HepG2 (cell line): Measurements from ENCODE around the gene LTBR. TPM values are rescaled to one million over a fixed set of nuclear protein-coding genes. Genes with fewer than 3 reads are reported as not detected.

Experiments used
- ATAC-seq: fragments of 200-7000 bp; cut with Tn5 transposase; 3 replicates; pipeline ENCODE4 v1.9.1; 2020; ENCODE audit warnings: mild to moderate bottlenecking, moderate library complexity
- BruUV-seq: library from RNA; stranded (reverse); fragments of 400-500 nt; replicated peaks from 2 replicates; lab custom pipeline; 2021; lab: Mats Ljungman, UMichigan
- CTCF ChIA-PET: fragments of 300-600 bp; formaldehyde crosslinking; extraction: SDS; loops from one replicate; lab custom pipeline; 2021; ENCODE audit warnings: low total read pairs, inconsistent platforms, low intra/inter-chr PET ratio; lab: Yijun Ruan, JAX
- POLR2A ChIA-PET: fragments of 350-600 bp; sonication (Branson Sonifier 250); formaldehyde crosslinking; loops from one replicate; lab custom pipeline; 2020; ENCODE audit warnings: antibody characterized with exemption, inconsistent platforms; lab: Yijun Ruan, JAX
- DNase-seq: peaks from one replicate; pipeline ENCODE4 v3.0.0-alpha.2; 2015; ENCODE audit warnings: low spot score
- FAIRE-seq: peaks from 3 replicates; lab custom pipeline; 2011; peaks lifted over from hg19 to GRCh38; lab: Jason Lieb, UNC
- H2AFZ ChIP-seq: one replicate; pipeline ENCODE4 v1.6.1; 2011; ENCODE audit warnings: low read length, inconsistent platforms
- H3K27ac ChIP-seq: fragments of 300-600 bp; 3 replicates; pipeline ENCODE4 v1.8.0; 2011; ENCODE audit warnings: mixed run types, mild to moderate bottlenecking, mixed read lengths, low read length, inconsistent platforms; ENCODE audit not compliant: insufficient read depth; ENCODE audit errors: extremely low read length
- H3K27me3 ChIP-seq, 2 experiments: fragments of 200-600 bp in 1 of 2; 2 replicates in 1 of 2; 3 replicates in 1 of 2; pipeline versions ENCODE4 v1.6.0 to v1.8.0; 2011; ENCODE audit warnings: low read length in 2 of 2, mild to moderate bottlenecking in 2 of 2, moderate library complexity in 2 of 2, inconsistent platforms in 1 of 2; ENCODE audit not compliant: insufficient read depth in 2 of 2, control insufficient read depth in 1 of 2
- H3K36me3 ChIP-seq, 2 experiments: fragments of 200-600 bp in 1 of 2; replicated peaks in 1 of 2; 2 replicates in 1 of 2; 3 replicates in 1 of 2; pipeline versions ENCODE4 v1.5.1 to v1.8.0; 2011; ENCODE audit warnings: low read length in 2 of 2, inconsistent platforms in 1 of 2; ENCODE audit not compliant: insufficient read depth in 2 of 2, control insufficient read depth in 1 of 2
- H3K4me1 ChIP-seq: 2 replicates; pipeline ENCODE4 v1.5.1; 2012; ENCODE audit warnings: low read length, inconsistent platforms; ENCODE audit not compliant: insufficient read depth
- H3K4me2 ChIP-seq: 2 replicates; pipeline ENCODE4 v1.6.0; 2011; ENCODE audit warnings: low read depth, low read length, inconsistent platforms
- H3K4me3 ChIP-seq, 3 experiments: fragments of 200-600 bp in 1 of 3; sonication (generic), shearing (Covaris generic) in 1 of 3; replicated peaks in 1 of 3; 2 replicates each; pipeline ENCODE4 v1.5.1; 2011 to 2016; ENCODE audit warnings: low read length in 3 of 3, inconsistent platforms in 2 of 3, low read depth in 2 of 3, mild to moderate bottlenecking in 2 of 3, control low read depth in 1 of 3, mixed read lengths in 1 of 3; ENCODE audit not compliant: insufficient read depth in 1 of 3
- H3K79me2 ChIP-seq: one replicate; pipeline ENCODE4 v1.6.1; 2011; ENCODE audit warnings: low read length, inconsistent platforms; ENCODE audit not compliant: insufficient read depth
- H3K9ac ChIP-seq: 2 replicates; pipeline ENCODE4 v1.6.0; 2011; ENCODE audit warnings: mild to moderate bottlenecking, low read depth, low read length, inconsistent platforms; ENCODE audit not compliant: insufficient read depth
- H3K9me3 ChIP-seq: 2 replicates; pipeline ENCODE4 v1.5.1; 2012; ENCODE audit warnings: mild to moderate bottlenecking, low read length
- H4K20me1 ChIP-seq: 2 replicates; pipeline ENCODE4 v1.6.0; 2011; ENCODE audit warnings: inconsistent platforms, mild to moderate bottlenecking, low read length, moderate library complexity; ENCODE audit not compliant: insufficient read depth
- EED ChIP-seq: sonication (generic); formaldehyde crosslinking; IDR thresholded peaks from 2 replicates; pipeline ENCODE4 v1.5.0; 2020; ENCODE audit warnings: mild to moderate bottlenecking, missing genetic modification reagents
- HOXA9 ChIP-seq: sonication (generic); formaldehyde crosslinking; IDR thresholded peaks from 2 replicates; pipeline ENCODE4 v1.8.1; 2022; ENCODE audit warnings: missing genetic modification reagents, mild to moderate bottlenecking, moderate library complexity, borderline replicate concordance
- PHF21A ChIP-seq: sonication (generic); formaldehyde crosslinking; IDR thresholded peaks from 2 replicates; pipeline ENCODE4 v1.5.0; 2020; ENCODE audit warnings: mild to moderate bottlenecking, missing genetic modification reagents
- RBFOX2 ChIP-seq: fragments of 200-400 bp; formaldehyde crosslinking; IDR thresholded peaks from 2 replicates; pipeline ENCODE4 v1.6.1; 2017; ENCODE audit warnings: low read depth, mild to moderate bottlenecking, low read length
- SMC3 ChIP-seq: IDR thresholded peaks from 2 replicates; pipeline ENCODE4 v1.6.1; 2011; ENCODE audit warnings: low read length, improper control_type of control experiment
- ZFY ChIP-seq: sonication (generic); formaldehyde crosslinking; IDR thresholded peaks from 2 replicates; pipeline ENCODE4 v1.4.0; 2020; ENCODE audit warnings: missing genetic modification reagents
- ZKSCAN5 ChIP-seq: sonication (generic); formaldehyde crosslinking; IDR thresholded peaks from 2 replicates; pipeline ENCODE4 v1.5.1; 2020; ENCODE audit warnings: mild to moderate bottlenecking, missing genetic modification reagents
- ZNF207 ChIP-seq: fragments of 450-650 bp; IDR thresholded peaks from 2 replicates; pipeline ENCODE4 v1.6.1; 2016; ENCODE audit warnings: antibody characterized with exemption, borderline replicate concordance
- ZNF3 ChIP-seq: IDR thresholded peaks from 2 replicates; pipeline ENCODE4 v1.7.0; 2017; ENCODE audit warnings: inconsistent platforms
- ZNF570 ChIP-seq: sonication (generic); formaldehyde crosslinking; IDR thresholded peaks from 2 replicates; pipeline ENCODE4 v1.4.0; 2020; ENCODE audit warnings: mild to moderate bottlenecking, missing genetic modification reagents, borderline replicate concordance
- ZNF839 ChIP-seq: sonication (generic); formaldehyde crosslinking; IDR thresholded peaks from 2 replicates; pipeline ENCODE4 v1.4.0; 2020; ENCODE audit warnings: missing genetic modification reagents, mild to moderate bottlenecking, borderline replicate concordance
- WGBS: methylation state at CpG from one replicate; pipeline ENCODE4 v1.1.6; 2017; ENCODE audit warnings: low lambda C conversion rate; 5-methylcytosine and 5-hydroxymethylcytosine counted together
- in situ Hi-C: cut with HindIII; loops from 2 replicates; pipeline ENCODE4 v1.10.0; 2017; ENCODE audit warnings: low pct_unique_long_range_greater_than_20kb; ENCODE audit not compliant: extremely low pct_ligation_motif_present
- intact Hi-C: fragments of 100-400 bp; cut with micrococcal nuclease; formaldehyde crosslinking; loops from one replicate; pipeline ENCODE4 v1.10.0; 2022; ENCODE audit not compliant: unreplicated experiment
- polyA plus RNA-seq, 8 experiments: library from polyadenylated mRNA; depleted of rRNA in 3 of 8; stranded (reverse) in 7 of 8; unstranded in 1 of 8; fragments of >200 nt; fragmentation: Illumina TruSeq in 4 of 8; extraction: Trizol in 4 of 8; gene quantifications; 2 replicates each; pipeline versions ENCODE4 v1.2.1 to v1.2.3, GENCODE V29; 2011 to 2016; ENCODE audit warnings: low read depth in 4 of 8, missing spikeins in 1 of 8, mixed read lengths in 1 of 8; ENCODE audit not compliant: insufficient read depth in 1 of 8
- total RNA-seq, 5 experiments: library from RNA; depleted of rRNA; stranded (reverse); fragments of >200 nt; fragmentation: Illumina TruSeq; extraction: Trizol; gene quantifications; 2 replicates each; pipeline ENCODE4 v1.2.3, GENCODE V29; 2016; ENCODE audit warnings: low read depth in 1 of 5
- TF ChIP-seq, protein P1 (sequence below): sonication (generic); formaldehyde crosslinking; IDR thresholded peaks from one replicate; pipeline ENCODE4 v1.5.1; 2020; ENCODE audit warnings: mild to moderate bottlenecking, missing genetic modification reagents; ENCODE audit errors: not compliant biosample characterization

Gene LTBR
- total and polyA plus RNA-seq, 2 of the 13 experiments (the other 11 are each of a cell fraction or from before 2014, with no cell fraction given) = 31.4 to 34.8 TPM

DNA sequence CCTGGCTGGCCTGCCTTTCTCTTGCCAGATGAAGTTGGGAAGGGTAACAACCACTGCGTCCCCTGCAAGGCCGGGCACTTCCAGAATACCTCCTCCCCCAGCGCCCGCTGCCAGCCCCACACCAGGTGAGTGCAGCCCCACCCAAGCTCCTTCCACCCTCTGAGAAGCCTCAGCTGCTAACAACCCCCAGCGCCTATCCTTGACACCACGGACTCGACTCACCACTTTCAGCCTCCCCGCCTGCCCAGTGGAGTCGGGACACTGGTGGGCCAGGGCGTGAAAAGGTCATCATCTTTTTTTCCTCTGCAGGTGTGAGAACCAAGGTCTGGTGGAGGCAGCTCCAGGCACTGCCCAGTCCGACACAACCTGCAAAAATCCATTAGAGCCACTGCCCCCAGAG, 2.1 kb downstream of the LTBR start:
- no peak overlapping the region for H2AFZ ChIP-seq
- no peaks in the 10 kb centered on the region for H4K20me1 ChIP-seq
- H3K4me3 ChIP-seq = no peak overlapping the region; a peak in 1 of 6 replicates
- no peak overlapping the region for H3K27ac ChIP-seq
- DNase-seq = no peak
- POLR2A ChIA-PET = interaction anchor here (7.1 to 7.2 kb wide), 2 partner anchors 13 to 50 kb away, joined by 136 to 140 read pairs; partner anchors contain the start of gene SCNN1A
- in situ Hi-C loops = no loop called here
- WGBS = 97% methylated on average over 9 of the region's 11 CpGs
- H3K27me3 ChIP-seq = no peaks in the 10 kb centered on the region; a peak in 1 of 5 replicates
- TF ChIP-seq ZKSCAN5 (CRISPR knock-in tag) (no peak), RBFOX2 (peak; percentile 25; the same call in 1 of the 2 replicates), PHF21A (no peak), ZNF570 (CRISPR knock-in tag) (no peak), ZNF839 (no peak)
- peaks cover 15 to 39% of the 10 kb centered on the region in 2 experiments for H3K36me3 ChIP-seq
- no peak overlapping the region for H3K9ac ChIP-seq
- H3K9me3 ChIP-seq = no peaks in the 10 kb centered on the region
- FAIRE-seq = no peak
- intact Hi-C loops = no loop called here
- peaks cover 27% of the 10 kb centered on the region for H3K79me2 ChIP-seq
- no TSS peak for BruUV-seq
- ATAC-seq = no peak
- CTCF ChIA-PET = no interaction called here
- 0 out of 2 replicates have a peak overlapping the region, but pooled peaks have one; percentile 21 for H3K4me2 ChIP-seq
- peaks cover 59% of the 10 kb centered on the region for H3K4me1 ChIP-seq

DNA sequence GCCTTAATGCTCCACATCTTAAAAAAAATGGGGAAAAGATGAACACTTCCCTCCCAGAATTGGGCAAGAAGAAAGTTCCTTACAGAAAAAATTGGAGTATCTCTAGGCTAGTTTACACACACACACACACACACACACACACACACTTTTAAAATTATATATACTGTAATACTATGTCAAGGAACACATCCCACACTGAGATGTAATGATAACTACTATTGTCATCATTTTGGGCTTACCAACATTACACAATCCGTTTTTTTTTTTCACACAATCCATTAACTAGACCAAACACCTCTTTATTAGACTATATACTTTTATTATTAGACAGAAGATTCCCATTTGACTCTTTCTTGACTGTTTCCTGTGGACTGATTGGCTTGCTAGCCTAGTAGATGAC, 2.5 kb downstream of the LTBR start:
- BruUV-seq = no TSS peak
- H3K36me3 ChIP-seq = peaks cover 17 to 44% of the 10 kb centered on the region in 2 experiments
- H3K9me3 ChIP-seq = no peaks in the 10 kb centered on the region
- no peak overlapping the region for H3K9ac ChIP-seq
- H3K4me1 ChIP-seq = peaks cover 59% of the 10 kb centered on the region
- intact Hi-C loops (no loop called here), in situ Hi-C loops (no loop called here)
- H3K79me2 ChIP-seq = peaks cover 27% of the 10 kb centered on the region
- DNase-seq (no peak), ATAC-seq (no peak), FAIRE-seq (no peak)
- H3K4me3 ChIP-seq = no peak overlapping the region
- no peaks in the 10 kb centered on the region; a peak in 1 of 5 replicates for H3K27me3 ChIP-seq
- 0 out of 2 replicates have a peak overlapping the region, but pooled peaks have one; percentile 21 for H3K4me2 ChIP-seq
- POLR2A ChIA-PET = interaction anchor here (7.1 to 7.2 kb wide), 2 partner anchors 14 to 51 kb away, joined by 136 to 140 read pairs; partner anchors contain the start of gene SCNN1A
- no peak overlapping the region for H3K27ac ChIP-seq
- 63% methylated on average over 1 of the region's 1 CpG for WGBS
- CTCF ChIA-PET = no interaction called here
- no peak overlapping the region for H2AFZ ChIP-seq
- H4K20me1 ChIP-seq = no peaks in the 10 kb centered on the region
- TF ChIP-seq HOXA9 (CRISPR knock-in tag) = no peak
- no peak for TF ChIP-seq ZFY
- TF ChIP-seq EED (CRISPR knock-in tag) = no peak
- TF ChIP-seq SMC3 = no peak
- no peak for TF ChIP-seq ZNF3 (CRISPR knock-in tag)
- TF ChIP-seq, protein P1, sequence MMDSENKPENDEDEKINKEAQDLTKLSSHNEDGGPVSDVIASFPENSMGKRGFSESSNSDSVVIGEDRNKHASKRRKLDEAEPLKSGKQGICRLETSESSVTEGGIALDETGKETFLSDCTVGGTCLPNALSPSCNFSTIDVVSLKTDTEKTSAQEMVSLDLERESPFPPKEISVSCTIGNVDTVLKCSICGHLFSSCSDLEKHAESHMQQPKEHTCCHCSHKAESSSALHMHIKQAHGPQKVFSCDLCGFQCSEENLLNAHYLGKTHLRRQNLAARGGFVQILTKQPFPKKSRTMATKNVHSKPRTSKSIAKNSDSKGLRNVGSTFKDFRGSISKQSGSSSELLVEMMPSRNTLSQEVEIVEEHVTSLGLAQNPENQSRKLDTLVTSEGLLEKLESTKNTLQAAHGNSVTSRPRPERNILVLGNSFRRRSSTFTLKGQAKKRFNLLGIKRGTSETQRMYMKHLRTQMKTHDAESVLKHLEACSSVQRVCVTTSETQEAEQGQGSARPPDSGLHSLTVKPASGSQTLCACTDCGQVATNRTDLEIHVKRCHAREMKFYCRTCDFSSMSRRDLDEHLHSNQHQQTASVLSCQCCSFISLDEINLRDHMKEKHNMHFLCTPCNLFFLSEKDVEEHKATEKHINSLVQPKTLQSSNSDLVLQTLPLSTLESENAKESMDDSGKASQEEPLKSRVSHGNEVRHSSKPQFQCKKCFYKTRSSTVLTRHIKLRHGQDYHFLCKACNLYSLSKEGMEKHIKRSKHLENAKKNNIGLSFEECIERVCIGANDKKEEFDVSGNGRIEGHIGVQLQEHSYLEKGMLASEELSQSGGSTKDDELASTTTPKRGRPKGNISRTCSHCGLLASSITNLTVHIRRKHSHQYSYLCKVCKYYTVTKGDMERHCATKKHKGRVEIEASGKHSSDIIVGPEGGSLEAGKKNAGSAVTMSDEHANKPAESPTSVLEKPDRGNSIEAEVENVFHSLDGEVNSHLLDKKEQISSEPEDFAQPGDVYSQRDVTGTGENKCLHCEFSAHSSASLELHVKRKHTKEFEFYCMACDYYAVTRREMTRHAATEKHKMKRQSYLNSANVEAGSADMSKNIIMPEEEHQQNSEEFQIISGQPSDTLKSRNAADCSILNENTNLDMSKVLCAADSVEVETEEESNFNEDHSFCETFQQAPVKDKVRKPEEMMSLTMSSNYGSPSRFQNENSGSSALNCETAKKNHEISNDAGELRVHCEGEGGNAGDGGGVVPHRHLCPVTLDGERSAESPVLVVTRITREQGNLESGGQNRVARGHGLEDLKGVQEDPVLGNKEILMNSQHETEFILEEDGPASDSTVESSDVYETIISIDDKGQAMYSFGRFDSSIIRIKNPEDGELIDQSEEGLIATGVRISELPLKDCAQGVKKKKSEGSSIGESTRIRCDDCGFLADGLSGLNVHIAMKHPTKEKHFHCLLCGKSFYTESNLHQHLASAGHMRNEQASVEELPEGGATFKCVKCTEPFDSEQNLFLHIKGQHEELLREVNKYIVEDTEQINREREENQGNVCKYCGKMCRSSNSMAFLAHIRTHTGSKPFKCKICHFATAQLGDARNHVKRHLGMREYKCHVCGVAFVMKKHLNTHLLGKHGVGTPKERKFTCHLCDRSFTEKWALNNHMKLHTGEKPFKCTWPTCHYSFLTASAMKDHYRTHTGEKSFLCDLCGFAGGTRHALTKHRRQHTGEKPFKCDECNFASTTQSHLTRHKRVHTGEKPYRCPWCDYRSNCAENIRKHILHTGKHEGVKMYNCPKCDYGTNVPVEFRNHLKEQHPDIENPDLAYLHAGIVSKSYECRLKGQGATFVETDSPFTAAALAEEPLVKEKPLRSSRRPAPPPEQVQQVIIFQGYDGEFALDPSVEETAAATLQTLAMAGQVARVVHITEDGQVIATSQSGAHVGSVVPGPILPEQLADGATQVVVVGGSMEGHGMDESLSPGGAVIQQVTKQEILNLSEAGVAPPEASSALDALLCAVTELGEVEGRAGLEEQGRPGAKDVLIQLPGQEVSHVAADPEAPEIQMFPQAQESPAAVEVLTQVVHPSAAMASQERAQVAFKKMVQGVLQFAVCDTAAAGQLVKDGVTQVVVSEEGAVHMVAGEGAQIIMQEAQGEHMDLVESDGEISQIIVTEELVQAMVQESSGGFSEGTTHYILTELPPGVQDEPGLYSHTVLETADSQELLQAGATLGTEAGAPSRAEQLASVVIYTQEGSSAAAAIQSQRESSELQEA (CRISPR knock-in tag) = no peak
- TF ChIP-seq ZNF207 = no peak
